K562 (cell line): Measurements from ENCODE around the gene AGAP1. TPM values are rescaled to one million over a fixed set of nuclear protein-coding genes. Genes with fewer than 3 reads are reported as not detected.
A peak's percentile ranks its signal among the peaks of the same experiment; 100 is the strongest.

Experiments used
- ATAC-seq: fragments of 200-7000 bp; cut with Tn5 transposase; 3 replicates; pipeline ENCODE4 v1.9.1; 2020; ENCODE audit warnings: moderate library complexity
- BruUV-seq: library from RNA; stranded (reverse); fragments of 400-500 nt; replicated peaks from 2 replicates; lab custom pipeline; 2021; lab: Mats Ljungman, UMichigan
- CTCF ChIA-PET: fragments of 300-600 bp; formaldehyde crosslinking; extraction: SDS; loops from one replicate; lab custom pipeline; 2021; ENCODE audit warnings: low intra/inter-chr PET ratio; lab: Yijun Ruan, JAX
- POLR2A ChIA-PET: fragments of 300-600, 350-650 bp; sonication (Branson Sonifier 250); formaldehyde crosslinking; extraction: SDS; loops from one replicate; lab custom pipeline; 2021; ENCODE audit warnings: antibody characterized with exemption, inconsistent platforms; lab: Yijun Ruan, JAX
- DNase-seq, 4 experiments: peaks; one replicate each; pipeline versions ENCODE4 v3.0.0 to v3.0.0-alpha.2; 2011 to 2018; ENCODE audit warnings: low spot score in 3 of 4, mixed read lengths in 3 of 4; ENCODE audit errors: extremely low read depth in 1 of 4
- FAIRE-seq: peaks from 2 replicates; lab custom pipeline; 2011; peaks lifted over from hg19 to GRCh38; lab: Jason Lieb, UNC
- H2AFZ ChIP-seq: 2 replicates; pipeline ENCODE4 v1.6.0; 2011; ENCODE audit warnings: low read depth, low read length, control low read depth, inconsistent platforms
- H3K27ac ChIP-seq: fragments of 200-600 bp; 3 replicates; pipeline ENCODE4 v1.8.0; 2011; ENCODE audit warnings: low read depth, mild to moderate bottlenecking, control low read depth, inconsistent platforms, low read length, moderate library complexity, mixed read lengths; ENCODE audit errors: extremely low read depth
- H3K27me3 ChIP-seq, 2 experiments: fragments of 300-600 bp in 1 of 2; 2 replicates in 1 of 2; 3 replicates in 1 of 2; pipeline versions ENCODE4 v1.6.0 to v1.8.0; 2011; ENCODE audit warnings: inconsistent platforms in 2 of 2, low read length in 2 of 2, mild to moderate bottlenecking in 1 of 2, mixed read lengths in 1 of 2, moderate library complexity in 1 of 2; ENCODE audit not compliant: control insufficient read depth in 2 of 2, insufficient read depth in 2 of 2
- H3K36me3 ChIP-seq: fragments of 300-600 bp; 3 replicates; pipeline ENCODE4 v1.8.0; 2011; ENCODE audit warnings: mild to moderate bottlenecking, low read length, inconsistent platforms; ENCODE audit not compliant: control insufficient read depth, insufficient read depth
- H3K4me1 ChIP-seq, 2 experiments: fragments of 200-600 bp in 1 of 2; replicated peaks in 1 of 2; 2 replicates in 1 of 2; 3 replicates in 1 of 2; pipeline versions ENCODE4 v1.5.1 to v1.8.0; 2011; ENCODE audit warnings: inconsistent platforms in 2 of 2, low read length in 2 of 2, mild to moderate bottlenecking in 1 of 2, mixed read lengths in 1 of 2, moderate library complexity in 1 of 2; ENCODE audit not compliant: control insufficient read depth in 2 of 2, insufficient read depth in 2 of 2
- H3K4me2 ChIP-seq: 2 replicates; pipeline ENCODE4 v1.6.1; 2011; ENCODE audit warnings: low read length, control low read depth, inconsistent platforms, mixed read lengths; ENCODE audit not compliant: insufficient read depth
- H3K4me3 ChIP-seq: fragments of 200-600 bp; sonication (generic), shearing (Covaris generic); 2 replicates; pipeline ENCODE4 v1.5.1; 2016; ENCODE audit warnings: control low read depth, inconsistent platforms
- H3K79me2 ChIP-seq: fragments of 200-600 bp; 3 replicates; pipeline ENCODE4 v1.8.0; 2011; ENCODE audit warnings: low read length, inconsistent platforms; ENCODE audit not compliant: control insufficient read depth, insufficient read depth
- H3K9ac ChIP-seq, 2 experiments: 2 replicates each; pipeline versions ENCODE4 v1.6.0 to v1.6.1; 2011; ENCODE audit warnings: low read depth in 2 of 2, low read length in 2 of 2, control low read depth in 1 of 2, inconsistent platforms in 1 of 2, mild to moderate bottlenecking in 1 of 2, mixed read lengths in 1 of 2; ENCODE audit not compliant: insufficient read depth in 1 of 2
- H3K9me1 ChIP-seq: one replicate; pipeline ENCODE4 v1.6.0; 2011; ENCODE audit warnings: inconsistent platforms, mild to moderate bottlenecking, low read length, moderate library complexity; ENCODE audit not compliant: control insufficient read depth, insufficient read depth
- H3K9me3 ChIP-seq: replicated peaks from 2 replicates; pipeline ENCODE4 v1.5.1; 2011; ENCODE audit warnings: low read depth, low read length, inconsistent platforms; ENCODE audit not compliant: control insufficient read depth, insufficient read depth
- H4K20me1 ChIP-seq: replicated peaks from 2 replicates; pipeline ENCODE4 v1.6.1; 2011; ENCODE audit warnings: low read length, inconsistent platforms, mixed read lengths; ENCODE audit not compliant: control insufficient read depth, insufficient read depth
- FOXA1 ChIP-seq: fragments of 450-650 bp; IDR thresholded peaks from 2 replicates; pipeline ENCODE4 v1.6.1; 2016; ENCODE audit warnings: mild to moderate bottlenecking, borderline replicate concordance
- HMG20B ChIP-seq: fragments of 250-450 bp; sonication (Bioruptor Pico); IDR thresholded peaks from 2 replicates; pipeline ENCODE4 v1.5.0; 2021; ENCODE audit warnings: mild to moderate bottlenecking
- KLF13 ChIP-seq: fragments of 450-650 bp; IDR thresholded peaks from 2 replicates; pipeline ENCODE4 v1.6.1; 2016; ENCODE audit warnings: missing genetic modification characterization, low read depth, mild to moderate bottlenecking, missing compliant biosample characterization, moderate library complexity, borderline replicate concordance
- MXD1 ChIP-seq: fragments of 250-450 bp; sonication (Bioruptor Pico); IDR thresholded peaks from 2 replicates; pipeline ENCODE4 v1.8.0; 2021; ENCODE audit warnings: borderline replicate concordance, mild to moderate bottlenecking, moderate library complexity; ENCODE audit not compliant: poor library complexity, severe bottlenecking
- NFXL1 ChIP-seq: fragments of 450-650 bp; formaldehyde crosslinking; IDR thresholded peaks from 2 replicates; pipeline ENCODE4 v1.4.0; 2021; ENCODE audit warnings: mild to moderate bottlenecking
- POLR2AphosphoS5 ChIP-seq: IDR thresholded peaks from 2 replicates; pipeline ENCODE4 v1.6.1; 2011; ENCODE audit warnings: mild to moderate bottlenecking, low read depth, low read length, moderate library complexity; ENCODE audit not compliant: control insufficient read depth, insufficient read depth
- PTTG1 ChIP-seq: fragments of 450-650 bp; IDR thresholded peaks from 2 replicates; pipeline ENCODE4 v1.6.1; 2016; ENCODE audit warnings: low read depth, mild to moderate bottlenecking, missing genetic modification characterization, missing compliant biosample characterization
- SREBF2 ChIP-seq: sonication (generic); formaldehyde crosslinking; IDR thresholded peaks from 2 replicates; pipeline ENCODE4 v1.4.0; 2020; ENCODE audit warnings: mild to moderate bottlenecking, missing genetic modification reagents
- TBL1XR1 ChIP-seq, 2 experiments: IDR thresholded peaks; 2 replicates each; pipeline ENCODE4 v1.6.1; 2012; ENCODE audit warnings: improper control_type of control experiment in 2 of 2, low read length in 2 of 2, mild to moderate bottlenecking in 1 of 2
- ZNF512 ChIP-seq: IDR thresholded peaks from 2 replicates; pipeline ENCODE4 v1.6.1; 2016; ENCODE audit warnings: missing genetic modification characterization, missing compliant biosample characterization
- WGBS: fragments of 100-300 bp; shearing (Covaris generic); methylation state at CpG from one replicate; pipeline ENCODE4 v1.1.6; 2016; ENCODE audit warnings: low coverage, mixed read lengths; ENCODE audit not compliant: insufficient coverage; ENCODE audit errors: missing lambda C conversion rate; 5-methylcytosine and 5-hydroxymethylcytosine counted together
- in situ Hi-C: fragments of 300-500 bp; cut with MboI; formaldehyde crosslinking; loops from 4 replicates; pipeline ENCODE4 v1.15.0; 2018; ENCODE audit warnings: inconsistent platforms, mixed read lengths
- intact Hi-C: fragments of 100-400 bp; cut with micrococcal nuclease; formaldehyde crosslinking; loops from 2 replicates; pipeline ENCODE4 v1.14.2; 2022
- polyA plus RNA-seq, 8 experiments: library from polyadenylated mRNA; depleted of rRNA in 4 of 8; stranded (reverse) in 5 of 8; unstranded in 3 of 8; fragments of >200 nt; fragmentation: Nextera tagmentation in 2 of 8; fragmentation: Illumina TruSeq in 1 of 8; extraction: Ambion mirVana in 2 of 8; extraction: Trizol in 1 of 8; gene quantifications; 2 replicates each; pipeline versions ENCODE4 v1.2.1 to v1.2.3, GENCODE V29; 2011 to 2014; ENCODE audit warnings: inconsistent platforms in 1 of 8, missing spikeins in 1 of 8
- total RNA-seq, 7 experiments: library from RNA; depleted of rRNA in 6 of 7; stranded (reverse); fragments of >200 nt in 6 of 7; fragmentation: Illumina TruSeq in 2 of 7; extraction: Trizol in 2 of 7; gene quantifications; 2 replicates each; pipeline versions ENCODE4 v1.2.1 to v1.2.3, GENCODE V29; 2011 to 2021; ENCODE audit warnings: low replicate concordance in 1 of 7
- TF ChIP-seq, protein P1 (sequence below): sonication (generic); formaldehyde crosslinking; IDR thresholded peaks from 2 replicates; pipeline ENCODE4 v1.8.0; 2022; ENCODE audit warnings: missing genetic modification reagents, mild to moderate bottlenecking, borderline replicate concordance
- TF ChIP-seq, protein P2 (sequence below): IDR thresholded peaks from 2 replicates; pipeline ENCODE4 v1.6.1; 2011; ENCODE audit warnings: borderline replicate concordance, low read depth, mild to moderate bottlenecking, moderate library complexity, low read length; ENCODE audit not compliant: insufficient read depth, poor library complexity, severe bottlenecking
- TF ChIP-seq, protein P3 (sequence below): sonication (generic); formaldehyde crosslinking; IDR thresholded peaks from 2 replicates; pipeline ENCODE4 v1.8.0; 2022; ENCODE audit warnings: mild to moderate bottlenecking, missing genetic modification reagents, borderline replicate concordance

The AGAP1 gene
- total and polyA plus RNA-seq, 9 of the 15 experiments (the other 6 are each of a cell fraction or from before 2014, with no cell fraction given) = 1.3 to 24.0 (median 10.6) TPM

DNA sequence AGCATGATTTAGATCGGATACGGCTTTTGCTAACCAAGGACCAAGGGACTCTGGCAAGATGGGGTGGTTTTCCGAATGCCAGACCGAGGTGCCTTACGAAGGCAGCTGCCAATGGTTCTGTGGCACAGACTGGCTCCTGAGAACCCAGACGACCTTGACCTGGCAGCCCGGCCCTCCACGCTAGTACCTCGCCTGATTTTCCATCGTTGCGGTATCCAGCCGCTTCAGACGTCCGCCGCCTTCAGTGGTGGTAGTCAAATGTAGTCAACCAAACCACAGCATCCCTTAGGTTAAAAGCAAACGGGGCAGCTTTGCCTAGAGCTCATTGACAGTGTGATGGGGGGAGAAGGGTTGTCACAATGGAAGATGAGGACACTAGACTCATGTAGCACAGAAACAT is 631.7 kb downstream of the AGAP1 start:
- no peak overlapping the region for H3K27ac ChIP-seq
- H3K79me2 ChIP-seq = no peaks in the 10 kb centered on the region
- no peak overlapping the region for H3K4me2 ChIP-seq
- ChIA-PET POLR2A (no interaction called here), CTCF (no interaction called here)
- 0 out of 3 replicates have a peak, but pooled peaks cover 3% of the 10 kb centered on the region for H3K36me3 ChIP-seq
- H4K20me1 ChIP-seq = no peaks in the 10 kb centered on the region
- DNase-seq (no peak), ATAC-seq (no peak), FAIRE-seq (no peak)
- intact Hi-C loops (no loop called here), in situ Hi-C loops (no loop called here)
- no peak overlapping the region for H3K4me3 ChIP-seq
- TSS peak; percentile 36 for BruUV-seq
- H3K9me3 ChIP-seq = no peaks in the 10 kb centered on the region
- H3K9ac ChIP-seq = no peak overlapping the region
- no peaks in the 10 kb centered on the region for H3K27me3 ChIP-seq
- H3K4me1 ChIP-seq = 0 out of 5 replicates have a peak, but pooled peaks cover 0 to 4% of the 10 kb centered on the region in 2 experiments
- no peak overlapping the region for H2AFZ ChIP-seq
- H3K9me1 ChIP-seq = no peaks in the 10 kb centered on the region
- 83% methylated on average over 10 of the region's 16 CpGs for WGBS
- TF ChIP-seq PTTG1 (tag) (no peak), ZNF512 (no peak), POLR2AphosphoS5 (no peak), FOXA1 (no peak), SREBF2 (no peak), HMG20B (CRISPR knock-in tag) (no peak), NFXL1 (no peak), TBL1XR1 (IDR thresholded peaks at IDR 0.05; ENCODE audit: low read length in 2 of 2) (no peak), MXD1 (CRISPR knock-in tag) (no peak), KLF13 (tag) (no peak)
- TF ChIP-seq, protein P1, sequence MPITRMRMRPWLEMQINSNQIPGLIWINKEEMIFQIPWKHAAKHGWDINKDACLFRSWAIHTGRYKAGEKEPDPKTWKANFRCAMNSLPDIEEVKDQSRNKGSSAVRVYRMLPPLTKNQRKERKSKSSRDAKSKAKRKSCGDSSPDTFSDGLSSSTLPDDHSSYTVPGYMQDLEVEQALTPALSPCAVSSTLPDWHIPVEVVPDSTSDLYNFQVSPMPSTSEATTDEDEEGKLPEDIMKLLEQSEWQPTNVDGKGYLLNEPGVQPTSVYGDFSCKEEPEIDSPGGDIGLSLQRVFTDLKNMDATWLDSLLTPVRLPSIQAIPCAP (CRISPR knock-in tag) = no peak
- TF ChIP-seq, protein P2, sequence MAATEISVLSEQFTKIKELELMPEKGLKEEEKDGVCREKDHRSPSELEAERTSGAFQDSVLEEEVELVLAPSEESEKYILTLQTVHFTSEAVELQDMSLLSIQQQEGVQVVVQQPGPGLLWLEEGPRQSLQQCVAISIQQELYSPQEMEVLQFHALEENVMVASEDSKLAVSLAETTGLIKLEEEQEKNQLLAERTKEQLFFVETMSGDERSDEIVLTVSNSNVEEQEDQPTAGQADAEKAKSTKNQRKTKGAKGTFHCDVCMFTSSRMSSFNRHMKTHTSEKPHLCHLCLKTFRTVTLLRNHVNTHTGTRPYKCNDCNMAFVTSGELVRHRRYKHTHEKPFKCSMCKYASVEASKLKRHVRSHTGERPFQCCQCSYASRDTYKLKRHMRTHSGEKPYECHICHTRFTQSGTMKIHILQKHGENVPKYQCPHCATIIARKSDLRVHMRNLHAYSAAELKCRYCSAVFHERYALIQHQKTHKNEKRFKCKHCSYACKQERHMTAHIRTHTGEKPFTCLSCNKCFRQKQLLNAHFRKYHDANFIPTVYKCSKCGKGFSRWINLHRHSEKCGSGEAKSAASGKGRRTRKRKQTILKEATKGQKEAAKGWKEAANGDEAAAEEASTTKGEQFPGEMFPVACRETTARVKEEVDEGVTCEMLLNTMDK = no peak
- TF ChIP-seq, protein P3, sequence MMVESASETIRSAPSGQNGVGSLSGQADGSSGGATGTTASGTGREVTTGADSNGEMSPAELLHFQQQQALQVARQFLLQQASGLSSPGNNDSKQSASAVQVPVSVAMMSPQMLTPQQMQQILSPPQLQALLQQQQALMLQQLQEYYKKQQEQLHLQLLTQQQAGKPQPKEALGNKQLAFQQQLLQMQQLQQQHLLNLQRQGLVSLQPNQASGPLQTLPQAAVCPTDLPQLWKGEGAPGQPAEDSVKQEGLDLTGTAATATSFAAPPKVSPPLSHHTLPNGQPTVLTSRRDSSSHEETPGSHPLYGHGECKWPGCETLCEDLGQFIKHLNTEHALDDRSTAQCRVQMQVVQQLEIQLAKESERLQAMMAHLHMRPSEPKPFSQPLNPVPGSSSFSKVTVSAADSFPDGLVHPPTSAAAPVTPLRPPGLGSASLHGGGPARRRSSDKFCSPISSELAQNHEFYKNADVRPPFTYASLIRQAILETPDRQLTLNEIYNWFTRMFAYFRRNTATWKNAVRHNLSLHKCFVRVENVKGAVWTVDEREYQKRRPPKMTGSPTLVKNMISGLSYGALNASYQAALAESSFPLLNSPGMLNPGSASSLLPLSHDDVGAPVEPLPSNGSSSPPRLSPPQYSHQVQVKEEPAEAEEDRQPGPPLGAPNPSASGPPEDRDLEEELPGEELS (CRISPR knock-in tag) = no peak
